Measurements from ENCODE around the gene ADAD1. TPM values are rescaled to one million over a fixed set of nuclear protein-coding genes. Genes with fewer than 3 reads are reported as not detected.

Gene ADAD1
- total RNA-seq, 4 donors from 2014 or later: not detected

DNA sequence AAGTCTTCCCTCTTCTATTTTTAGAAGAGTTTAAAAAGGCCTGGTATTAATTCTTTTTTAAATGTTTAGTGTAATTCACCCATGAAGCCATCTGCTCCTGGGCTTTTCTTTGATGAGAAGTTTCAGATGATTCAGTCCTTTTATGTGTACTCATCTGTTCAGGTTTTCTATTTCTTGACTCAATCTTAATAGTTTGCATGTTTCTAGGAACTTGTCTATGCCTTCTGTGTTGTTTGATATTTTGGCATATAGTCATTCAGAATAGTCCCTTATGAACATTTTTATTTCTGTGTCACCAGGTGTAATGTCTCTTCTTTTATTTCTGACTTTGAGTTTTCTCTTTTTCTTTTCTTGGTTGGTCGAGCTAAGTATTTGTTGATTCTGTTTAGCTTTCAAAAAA, 97.9 kb downstream of the ADAD1 start:
- no peak for DNase-seq
- no peak overlapping the region for H3K27ac ChIP-seq
- TF ChIP-seq POLR2A (IDR thresholded peaks at IDR 0.05): no peak
- TF ChIP-seq, protein P1, sequence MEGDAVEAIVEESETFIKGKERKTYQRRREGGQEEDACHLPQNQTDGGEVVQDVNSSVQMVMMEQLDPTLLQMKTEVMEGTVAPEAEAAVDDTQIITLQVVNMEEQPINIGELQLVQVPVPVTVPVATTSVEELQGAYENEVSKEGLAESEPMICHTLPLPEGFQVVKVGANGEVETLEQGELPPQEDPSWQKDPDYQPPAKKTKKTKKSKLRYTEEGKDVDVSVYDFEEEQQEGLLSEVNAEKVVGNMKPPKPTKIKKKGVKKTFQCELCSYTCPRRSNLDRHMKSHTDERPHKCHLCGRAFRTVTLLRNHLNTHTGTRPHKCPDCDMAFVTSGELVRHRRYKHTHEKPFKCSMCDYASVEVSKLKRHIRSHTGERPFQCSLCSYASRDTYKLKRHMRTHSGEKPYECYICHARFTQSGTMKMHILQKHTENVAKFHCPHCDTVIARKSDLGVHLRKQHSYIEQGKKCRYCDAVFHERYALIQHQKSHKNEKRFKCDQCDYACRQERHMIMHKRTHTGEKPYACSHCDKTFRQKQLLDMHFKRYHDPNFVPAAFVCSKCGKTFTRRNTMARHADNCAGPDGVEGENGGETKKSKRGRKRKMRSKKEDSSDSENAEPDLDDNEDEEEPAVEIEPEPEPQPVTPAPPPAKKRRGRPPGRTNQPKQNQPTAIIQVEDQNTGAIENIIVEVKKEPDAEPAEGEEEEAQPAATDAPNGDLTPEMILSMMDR (IDR thresholded peaks at IDR 0.05): no peak
- H3K36me3 ChIP-seq: no peaks in the 10 kb centered on the region
- no peak overlapping the region for H3K4me3 ChIP-seq
- no peaks in the 10 kb centered on the region for H3K27me3 ChIP-seq
- H3K9me3 ChIP-seq: no peaks in the 10 kb centered on the region
- no peaks in the 10 kb centered on the region for H3K4me1 ChIP-seq

Other genes starting within 250 kb of the ADAD1 start
- gene BLTP1, start 226.7 kb upstream of the ADAD1 start, total RNA-seq: 100 to 1,000 TPM; 125 to 190 (median 170) TPM
- gene IL2, start 77.7 kb downstream of the ADAD1 start, total RNA-seq: not detected
- not detected for gene IL21, start 242.1 kb downstream of the ADAD1 start, total RNA-seq